HepG2 (cell line): ENCODE data around the gene DDX4.

Experiments
- CC2D1A ChIP-seq: sonication (generic); formaldehyde crosslinking; IDR thresholded peaks from 2 replicates; pipeline ENCODE4 v1.8.1; 2023; ENCODE audit warnings: mild to moderate bottlenecking, missing genetic modification reagents
- JUND ChIP-seq: sonication (generic); formaldehyde crosslinking; IDR thresholded peaks from 2 replicates; pipeline ENCODE4 v1.8.0; 2022; ENCODE audit warnings: mild to moderate bottlenecking, missing genetic modification reagents
- MAFG ChIP-seq: sonication (generic); formaldehyde crosslinking; IDR thresholded peaks from 2 replicates; pipeline ENCODE4 v1.5.1; 2020; ENCODE audit warnings: mild to moderate bottlenecking, missing genetic modification reagents
- POLR2A ChIP-seq, 2 experiments: IDR thresholded peaks; 2 replicates each; pipeline ENCODE4 v1.6.1; 2011; ENCODE audit warnings: low read depth in 2 of 2, low read length in 2 of 2, mild to moderate bottlenecking in 1 of 2, moderate library complexity in 1 of 2; ENCODE audit not compliant: insufficient read depth in 1 of 2
- RAD21 ChIP-seq: fragments of 450-650 bp; formaldehyde crosslinking; IDR thresholded peaks from 2 replicates; pipeline ENCODE4 v1.5.0; 2020; ENCODE audit warnings: mild to moderate bottlenecking
- SIN3A ChIP-seq: IDR thresholded peaks from 2 replicates; pipeline ENCODE4 v1.6.1; 2011; ENCODE audit warnings: low read depth, mild to moderate bottlenecking, control low read depth, low read length, borderline replicate concordance
- TBL1XR1 ChIP-seq: fragments of 150-350 bp; IDR thresholded peaks from 2 replicates; pipeline ENCODE4 v1.6.1; 2014; ENCODE audit warnings: borderline replicate concordance, low read length; ENCODE audit not compliant: partially characterized antibody
- TCF12 ChIP-seq, 2 experiments: fragments of 450-650 bp in 1 of 2; sonication (generic) in 1 of 2; formaldehyde crosslinking in 1 of 2; IDR thresholded peaks; 2 replicates each; pipeline versions ENCODE4 v1.6.1 to v1.8.0; 2017 to 2022; ENCODE audit warnings: antibody characterized with exemption in 1 of 2, mild to moderate bottlenecking in 1 of 2, missing genetic modification reagents in 1 of 2, moderate library complexity in 1 of 2
- TCF7L2 ChIP-seq: IDR thresholded peaks from 2 replicates; pipeline ENCODE4 v1.6.1; 2011; ENCODE audit warnings: mild to moderate bottlenecking, low read depth, low read length, moderate library complexity
- ZKSCAN1 ChIP-seq: fragments of 150-350 bp; IDR thresholded peaks from 2 replicates; pipeline ENCODE4 v1.6.1; 2014; ENCODE audit warnings: low read length
- ZNF781 ChIP-seq: sonication (generic); formaldehyde crosslinking; IDR thresholded peaks from 2 replicates; pipeline ENCODE4 v1.5.1; 2020; ENCODE audit warnings: borderline replicate concordance, mild to moderate bottlenecking, missing genetic modification reagents; ENCODE audit errors: not compliant biosample characterization
- TF ChIP-seq, protein P1 (sequence below): sonication (generic); formaldehyde crosslinking; IDR thresholded peaks from 2 replicates; pipeline ENCODE4 v1.5.0; 2020; ENCODE audit warnings: mild to moderate bottlenecking, missing genetic modification reagents, moderate library complexity

DNA sequence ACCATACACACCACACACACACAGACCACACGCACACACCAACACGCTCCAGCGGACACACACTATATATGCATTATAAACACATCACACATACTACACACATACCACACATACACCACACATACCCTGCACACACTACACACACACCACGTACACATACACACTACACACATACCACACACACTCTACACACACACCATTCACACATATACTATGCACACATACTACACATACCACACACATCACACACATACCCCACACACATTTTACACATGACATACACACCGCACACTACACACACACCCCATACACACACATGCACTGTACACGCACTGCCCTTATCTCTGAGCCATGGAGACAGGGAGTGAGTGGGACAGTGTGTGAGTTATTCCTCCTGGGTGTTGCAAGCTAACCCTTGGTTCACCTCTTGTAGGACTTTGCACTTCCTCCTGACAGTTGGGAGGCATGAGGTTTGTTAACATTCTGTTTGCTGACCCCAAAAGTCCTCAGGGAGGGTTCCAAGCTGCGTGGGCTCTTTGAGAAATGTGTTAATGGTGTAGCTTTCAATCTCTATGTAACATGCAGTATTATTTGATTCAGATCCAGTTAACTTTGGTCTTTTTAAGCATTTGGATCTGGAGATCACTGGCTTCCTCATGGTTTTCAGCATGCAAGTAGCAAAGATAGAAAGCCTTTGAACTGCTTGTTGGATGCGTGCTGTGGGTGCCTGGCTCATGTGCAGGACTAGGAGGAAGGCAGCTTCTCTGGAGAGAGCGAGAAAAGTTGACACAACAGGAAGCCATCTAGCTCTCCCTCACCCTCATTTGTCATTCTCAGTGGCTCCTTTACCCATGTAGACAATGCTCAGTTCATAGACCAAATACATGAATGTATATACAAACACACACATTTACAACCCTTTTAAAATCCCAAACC is 127.0 kb downstream of the DDX4 start:
- TF ChIP-seq RAD21 (CRISPR knock-in tag): no peak
- TF ChIP-seq, protein P1, sequence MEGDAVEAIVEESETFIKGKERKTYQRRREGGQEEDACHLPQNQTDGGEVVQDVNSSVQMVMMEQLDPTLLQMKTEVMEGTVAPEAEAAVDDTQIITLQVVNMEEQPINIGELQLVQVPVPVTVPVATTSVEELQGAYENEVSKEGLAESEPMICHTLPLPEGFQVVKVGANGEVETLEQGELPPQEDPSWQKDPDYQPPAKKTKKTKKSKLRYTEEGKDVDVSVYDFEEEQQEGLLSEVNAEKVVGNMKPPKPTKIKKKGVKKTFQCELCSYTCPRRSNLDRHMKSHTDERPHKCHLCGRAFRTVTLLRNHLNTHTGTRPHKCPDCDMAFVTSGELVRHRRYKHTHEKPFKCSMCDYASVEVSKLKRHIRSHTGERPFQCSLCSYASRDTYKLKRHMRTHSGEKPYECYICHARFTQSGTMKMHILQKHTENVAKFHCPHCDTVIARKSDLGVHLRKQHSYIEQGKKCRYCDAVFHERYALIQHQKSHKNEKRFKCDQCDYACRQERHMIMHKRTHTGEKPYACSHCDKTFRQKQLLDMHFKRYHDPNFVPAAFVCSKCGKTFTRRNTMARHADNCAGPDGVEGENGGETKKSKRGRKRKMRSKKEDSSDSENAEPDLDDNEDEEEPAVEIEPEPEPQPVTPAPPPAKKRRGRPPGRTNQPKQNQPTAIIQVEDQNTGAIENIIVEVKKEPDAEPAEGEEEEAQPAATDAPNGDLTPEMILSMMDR (CRISPR knock-in tag): no peak
- TF ChIP-seq SIN3A: no peak
- TF ChIP-seq ZKSCAN1: no peak
- TF ChIP-seq TCF12 (IDR thresholded peaks at IDR 0.05): no peak
- no peak for TF ChIP-seq TCF12 (CRISPR knock-in tag; IDR thresholded peaks at IDR 0.05)
- TF ChIP-seq JUND: no peak
- TF ChIP-seq POLR2A (IDR thresholded peaks at IDR 0.05; ENCODE audit: insufficient read depth in 1 of 2, low read depth in 2 of 2, low read length in 2 of 2): no peak
- TF ChIP-seq TCF7L2: no peak
- TF ChIP-seq TBL1XR1: no peak
- TF ChIP-seq ZNF781 (CRISPR knock-in tag): no peak
- no peak for TF ChIP-seq CC2D1A (CRISPR knock-in tag)
- no peak for TF ChIP-seq MAFG
